ENCODE data around the gene LYRM1. TPM values are rescaled to one million over a fixed set of nuclear protein-coding genes. Genes with fewer than 3 reads are reported as not detected.

The LYRM1 gene
- total RNA-seq, 3 donors from 2014 or later = 16.4 to 25.2 (median 17.3) TPM

Other genes with a start within 250 kb of the LYRM1 start
- 1 to 10 TPM; 1.4 to 3.3 (median 1.5) TPM for gene ACSM1, start 203.1 kb upstream of the LYRM1 start, total RNA-seq
- 10 to 100 TPM; 30.8 to 52.8 (median 32.4) TPM for gene THUMPD1, start 159.0 kb upstream of the LYRM1 start, total RNA-seq
- gene ACSM3, start 136.8 kb upstream of the LYRM1 start, total RNA-seq = 10 to 100 TPM; 27.0 to 45.1 (median 42.2) TPM
- gene ERI2, start 94.3 kb upstream of the LYRM1 start, total RNA-seq = 10 to 100 TPM; 16.2 to 30.3 (median 30.2) TPM
- gene REXO5, start 94.2 kb upstream of the LYRM1 start, total RNA-seq = 1 to 10 TPM; 3.0 to 6.9 (median 4.1) TPM
- 10 to 100 TPM in 2 of 3 donors, 1 to 10 TPM in 1; 10.0 to 21.5 (median 12.2) TPM for gene DCUN1D3, start 413 bp upstream of the LYRM1 start, total RNA-seq